Sigmoid colon (tissue), 7 donors: ENCODE data around the gene SYF2. TPM values are rescaled to one million over a fixed set of nuclear protein-coding genes. Genes with fewer than 3 reads are reported as not detected.

Experiments used
- DNase-seq: peaks from one replicate; pipeline ENCODE4 v3.0.0-alpha.2; 2019
- H3K27ac ChIP-seq, 4 donors: fragments of 200-600 bp; sonication (generic); one replicate each; pipeline ENCODE4 v1.5.1; 2016 to 2019; ENCODE audit warnings: mild to moderate bottlenecking in 1 of 4
- H3K27me3 ChIP-seq, 3 donors: fragments of 200-600 bp; sonication (generic); one replicate each; pipeline ENCODE4 v1.5.1; 2019; ENCODE audit warnings: mild to moderate bottlenecking in 1 of 3
- H3K36me3 ChIP-seq, 4 donors: fragments of 200-600 bp; sonication (generic); one replicate each; pipeline ENCODE4 v1.5.1; 2016 to 2019
- H3K4me1 ChIP-seq, 4 donors: fragments of 200-600 bp; sonication (generic); one replicate each; pipeline ENCODE4 v1.5.1; 2017 to 2019
- H3K4me3 ChIP-seq, 4 donors: fragments of 200-600 bp; sonication (generic); one replicate each; pipeline ENCODE4 v1.5.1; 2017 to 2019; ENCODE audit warnings: mild to moderate bottlenecking in 2 of 4, moderate library complexity in 1 of 4
- H3K9me3 ChIP-seq, 4 donors: fragments of 200-600 bp in 3 of 4; sonication (generic) in 3 of 4; one replicate each; pipeline versions ENCODE4 v1.5.1 to v1.6.1; 2013 to 2019
- EP300 ChIP-seq, 4 donors: sonication (generic); formaldehyde crosslinking; IDR thresholded peaks; one replicate each; pipeline ENCODE4 v1.6.1; 2017; ENCODE audit warnings: antibody characterized with exemption in 4 of 4
- POLR2A ChIP-seq, 2 donors: fragments of 450-650 bp; IDR thresholded peaks; one replicate each; pipeline ENCODE4 v1.6.1; 2016; ENCODE audit warnings: antibody characterized with exemption in 2 of 2, mild to moderate bottlenecking in 2 of 2, moderate library complexity in 2 of 2
- POLR2AphosphoS5 ChIP-seq, 4 donors: sonication (generic); formaldehyde crosslinking; IDR thresholded peaks; one replicate each; pipeline ENCODE4 v1.6.1; 2017; ENCODE audit warnings: antibody characterized with exemption in 4 of 4
- WGBS, 2 donors: extraction: QIAGEN DNeasy Blood & Tissue Kit; methylation state at CpG; one replicate each; pipeline ENCODE4 v1.1.7; 2013; 5-methylcytosine and 5-hydroxymethylcytosine counted together
- intact Hi-C: fragments of 100-400 bp; cut with DNase I; formaldehyde crosslinking; loops from one replicate; pipeline ENCODE4 v1.15.1; 2023
- polyA plus RNA-seq, 3 donors: library from polyadenylated mRNA; stranded (reverse); fragments of 200-250 nt; gene quantifications; one replicate each; pipeline ENCODE4 v1.2.3, GENCODE V29; 2013
- total RNA-seq, 4 donors: library from RNA; depleted of rRNA; stranded (reverse); fragments of >200 nt; gene quantifications; one replicate each; pipeline ENCODE4 v1.1.0, GENCODE V29; 2016
- TF ChIP-seq, protein P1 (sequence below), 4 experiments: fragments of 450-650 bp in 3 of 4; fragments of 200-600 bp in 1 of 4; IDR thresholded peaks; one replicate each; pipeline ENCODE4 v1.5.1; 2016 to 2019; ENCODE audit warnings: antibody characterized with exemption in 4 of 4, mild to moderate bottlenecking in 3 of 4, moderate library complexity in 2 of 4
- donor health status: healthy with polysubstance abuse.
- donor health status: Bipolar disorder and iron deficiency.
- donor health status: healthy.

SYF2 gene
- total and polyA plus RNA-seq, 7 donors, result 58.2 to 138 (median 95.2) TPM

DNA sequence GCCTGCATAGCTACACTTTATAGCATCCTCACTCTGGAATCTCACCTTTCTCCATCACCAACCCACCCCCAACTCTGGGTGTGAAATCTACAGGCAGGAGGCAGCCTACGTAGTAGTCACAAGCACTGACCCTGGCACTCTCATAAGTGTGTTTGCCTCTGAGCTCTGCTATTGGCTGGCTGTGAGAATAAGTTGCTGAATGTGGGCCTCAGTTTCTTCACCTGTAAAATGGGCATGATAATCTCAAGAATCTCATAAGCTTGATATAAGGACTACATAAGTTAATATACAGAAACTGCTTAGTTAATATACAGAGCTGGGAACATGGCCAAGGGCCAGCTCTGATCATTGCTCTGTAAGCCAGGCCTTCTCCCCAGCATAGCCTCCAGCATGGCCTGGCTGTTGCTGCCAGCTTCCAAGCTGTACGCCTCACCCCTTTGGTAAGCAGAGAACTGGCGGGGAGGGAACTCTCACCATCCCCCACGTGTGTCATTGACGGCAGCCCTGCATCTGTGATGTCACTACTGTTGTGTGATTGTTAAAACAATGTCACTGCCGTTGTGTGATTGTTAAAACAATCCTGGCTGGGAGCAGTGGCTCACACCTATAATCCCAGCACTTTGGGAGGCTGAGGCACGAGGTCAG lies 53.3 kb downstream of the SYF2 start:
- Histone ChIP-seq H3K9me3 (no peaks in the 10 kb centered on the region), H3K27me3 (peaks cover 0 to 5% (median 0%) of the 10 kb centered on the region in 3 donors), H3K4me3 (no peak overlapping the region), H3K36me3 (no peaks in the 10 kb centered on the region), H3K27ac (no peak overlapping the region), H3K4me1 (no peaks in the 10 kb centered on the region)
- no peak for TF ChIP-seq EP300 (IDR thresholded peaks at IDR 0.05)
- TF ChIP-seq POLR2AphosphoS5 (IDR thresholded peaks at IDR 0.05), result no peak
- TF ChIP-seq, protein P1, sequence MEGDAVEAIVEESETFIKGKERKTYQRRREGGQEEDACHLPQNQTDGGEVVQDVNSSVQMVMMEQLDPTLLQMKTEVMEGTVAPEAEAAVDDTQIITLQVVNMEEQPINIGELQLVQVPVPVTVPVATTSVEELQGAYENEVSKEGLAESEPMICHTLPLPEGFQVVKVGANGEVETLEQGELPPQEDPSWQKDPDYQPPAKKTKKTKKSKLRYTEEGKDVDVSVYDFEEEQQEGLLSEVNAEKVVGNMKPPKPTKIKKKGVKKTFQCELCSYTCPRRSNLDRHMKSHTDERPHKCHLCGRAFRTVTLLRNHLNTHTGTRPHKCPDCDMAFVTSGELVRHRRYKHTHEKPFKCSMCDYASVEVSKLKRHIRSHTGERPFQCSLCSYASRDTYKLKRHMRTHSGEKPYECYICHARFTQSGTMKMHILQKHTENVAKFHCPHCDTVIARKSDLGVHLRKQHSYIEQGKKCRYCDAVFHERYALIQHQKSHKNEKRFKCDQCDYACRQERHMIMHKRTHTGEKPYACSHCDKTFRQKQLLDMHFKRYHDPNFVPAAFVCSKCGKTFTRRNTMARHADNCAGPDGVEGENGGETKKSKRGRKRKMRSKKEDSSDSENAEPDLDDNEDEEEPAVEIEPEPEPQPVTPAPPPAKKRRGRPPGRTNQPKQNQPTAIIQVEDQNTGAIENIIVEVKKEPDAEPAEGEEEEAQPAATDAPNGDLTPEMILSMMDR (IDR thresholded peaks at IDR 0.05), result no peak
- TF ChIP-seq POLR2A (IDR thresholded peaks at IDR 0.05), result no peak
- intact Hi-C loops, result no loop called here
- DNase-seq, result no peak
- whole genome bisulfite sequencing, 2 donors, result 35 to 76% methylated on average over 7 of the region's 7 CpGs

GRCh38 chr1:25174730-25175612 lies 57.3 kb downstream of the SYF2 start:
- H3K4me3 ChIP-seq, result no peak overlapping the region
- DNase-seq, result no peak
- 75 to 85% methylated on average over 13 of the region's 13 CpGs for WGBS, 2 donors

GRCh38 chr1:25174363-25174729 lies 58.0 kb downstream of the SYF2 start:
- H3K4me3 ChIP-seq, result no peak overlapping the region
- TF ChIP-seq EP300 (IDR thresholded peaks at IDR 0.05), result no peak
- no peak for TF ChIP-seq POLR2AphosphoS5 (IDR thresholded peaks at IDR 0.05)
- 59 to 78% methylated on average over 6 of the region's 6 CpGs for WGBS, 2 donors
- DNase-seq, result no peak
- H3K27me3 ChIP-seq, result no peaks in the 10 kb centered on the region
- H3K27ac ChIP-seq, result no peak overlapping the region
- H3K9me3 ChIP-seq, result no peaks in the 10 kb centered on the region
- intact Hi-C loops, result no loop called here
- H3K4me1 ChIP-seq, result no peaks in the 10 kb centered on the region
- H3K36me3 ChIP-seq, result no peaks in the 10 kb centered on the region

More at GRCh38 chr1:25174730-25175612, 57.3 kb downstream of the SYF2 start:
- Histone ChIP-seq H3K27me3 (no peaks in the 10 kb centered on the region), H3K9me3 (no peaks in the 10 kb centered on the region), H3K27ac (no peak overlapping the region), H3K36me3 (no peaks in the 10 kb centered on the region), H3K4me1 (no peaks in the 10 kb centered on the region)
- intact Hi-C loops, result no loop called here
- TF ChIP-seq, protein P1 (IDR thresholded peaks at IDR 0.05), result no peak
- no peak for TF ChIP-seq POLR2AphosphoS5 (IDR thresholded peaks at IDR 0.05)
- no peak for TF ChIP-seq EP300 (IDR thresholded peaks at IDR 0.05)
- no peak for TF ChIP-seq POLR2A (IDR thresholded peaks at IDR 0.05)

GRCh38 chr1:25173809-25174340 lies 58.4 kb downstream of the SYF2 start:
- no peak for DNase-seq
- H3K4me1 ChIP-seq, result no peaks in the 10 kb centered on the region
- H3K9me3 ChIP-seq, result no peaks in the 10 kb centered on the region
- intact Hi-C loops, result no loop called here
- no peak for TF ChIP-seq POLR2AphosphoS5 (IDR thresholded peaks at IDR 0.05)
- TF ChIP-seq EP300 (IDR thresholded peaks at IDR 0.05), result no peak
- TF ChIP-seq, protein P1 (IDR thresholded peaks at IDR 0.05), result no peak
- no peak for TF ChIP-seq POLR2A (IDR thresholded peaks at IDR 0.05)
- 96% methylated on average over 3 of the region's 3 CpGs for WGBS, 2 donors
- no peak overlapping the region for H3K4me3 ChIP-seq
- H3K27me3 ChIP-seq, result no peaks in the 10 kb centered on the region
- H3K36me3 ChIP-seq, result no peaks in the 10 kb centered on the region
- no peak overlapping the region for H3K27ac ChIP-seq

Other genes starting within 250 kb of the SYF2 start
- 100 to 1,000 TPM in 1 of 4 donors, 10 to 100 TPM in 3; 70.9 to 134 (median 88.1) TPM for gene RSRP1, start 15.0 kb upstream of the SYF2 start, total RNA-seq
- 10 to 100 TPM; 15.5 to 89.6 (median 21.0) TPM for gene RSRP1, start 15.0 kb upstream of the SYF2 start, polyA plus RNA-seq
- under 1 TPM in 1 of 4 donors, not detected in 3; 0.36 TPM for gene RHD, start 40.0 kb upstream of the SYF2 start, total RNA-seq
- not detected for gene RHD, start 40.0 kb upstream of the SYF2 start, polyA plus RNA-seq
- 100 to 1,000 TPM in 3 of 4 donors, 10 to 100 TPM in 1; 55.0 to 153 (median 112) TPM for gene TMEM50A, start 105.8 kb upstream of the SYF2 start, total RNA-seq
- 10 to 100 TPM; 38.1 to 60.7 (median 38.4) TPM for gene TMEM50A, start 105.8 kb upstream of the SYF2 start, polyA plus RNA-seq
- under 1 TPM in 2 of 4 donors, not detected in 2; 0.36 to 0.83 TPM for gene RHCE, start 188.3 kb upstream of the SYF2 start, total RNA-seq
- under 1 TPM in 1 of 3 donors, not detected in 2; 0.07 TPM for gene RHCE, start 188.3 kb upstream of the SYF2 start, polyA plus RNA-seq
- gene MACO1, start 198.4 kb upstream of the SYF2 start, total RNA-seq, result 10 to 100 TPM; 11.8 to 20.2 (median 15.4) TPM
- 10 to 100 TPM in 1 of 3 donors, 1 to 10 TPM in 2; 2.4 to 10.9 (median 3.0) TPM for gene MACO1, start 198.4 kb upstream of the SYF2 start, polyA plus RNA-seq